ENCODE measurements around the gene LUC7L3.
"Not testable (repeated sequence)": the region's sequence is repeated elsewhere in the genome, so short reads cannot be mapped to it uniquely, and the experiment has no call there.

The LUC7L3 gene

DNA sequence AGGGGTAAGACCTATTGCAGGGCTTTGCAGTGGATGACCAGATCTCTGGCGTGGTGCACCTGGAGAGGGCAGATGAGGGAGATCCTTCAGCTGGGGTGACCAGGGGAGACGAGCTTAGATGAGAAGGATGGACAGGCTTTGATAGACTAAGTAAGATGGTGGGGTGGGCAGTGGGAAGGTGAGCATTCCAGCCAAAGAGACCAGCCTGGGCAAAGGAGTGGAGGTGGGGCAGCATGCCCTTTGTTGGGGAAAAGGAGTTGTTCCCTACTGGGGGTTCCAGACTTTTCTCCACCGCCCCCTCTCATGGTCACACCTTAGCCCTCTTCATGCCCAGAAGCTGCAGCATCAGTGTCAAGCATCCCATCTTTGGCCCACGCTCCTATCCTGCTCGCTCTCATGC is 39.3 kb upstream of the LUC7L3 start:
- H3K27me3 ChIP-seq, result no peaks in the 10 kb centered on the region
- 0 out of 22 replicates have a peak, but pooled peaks cover 0 to 5% (median 0%) of the 10 kb centered on the region in 11 experiments for H4K20me1 ChIP-seq
- no peak overlapping the region for H3K4me3 ChIP-seq
- H3K36me3 ChIP-seq, result no peaks in the 10 kb centered on the region
- H3K9ac ChIP-seq, result no peak overlapping the region
- H3K4me2 ChIP-seq, result peak overlapping the region in 3 of 11 experiments; percentile 66 to 76 (median 70); a peak in 5 of 22 replicates
- H3K27ac ChIP-seq, result no peak overlapping the region
- peaks cover 0 to 19% (median 2%) of the 10 kb centered on the region in 10 experiments; a peak in 10 of 20 replicates for H3K4me1 ChIP-seq
- no peak for TF ChIP-seq Cebpa-rat (IDR thresholded peaks at IDR 0.05)
- H3K9me3 ChIP-seq (replicated peaks in 1 of 11), result no peaks in the 10 kb centered on the region

DNA sequence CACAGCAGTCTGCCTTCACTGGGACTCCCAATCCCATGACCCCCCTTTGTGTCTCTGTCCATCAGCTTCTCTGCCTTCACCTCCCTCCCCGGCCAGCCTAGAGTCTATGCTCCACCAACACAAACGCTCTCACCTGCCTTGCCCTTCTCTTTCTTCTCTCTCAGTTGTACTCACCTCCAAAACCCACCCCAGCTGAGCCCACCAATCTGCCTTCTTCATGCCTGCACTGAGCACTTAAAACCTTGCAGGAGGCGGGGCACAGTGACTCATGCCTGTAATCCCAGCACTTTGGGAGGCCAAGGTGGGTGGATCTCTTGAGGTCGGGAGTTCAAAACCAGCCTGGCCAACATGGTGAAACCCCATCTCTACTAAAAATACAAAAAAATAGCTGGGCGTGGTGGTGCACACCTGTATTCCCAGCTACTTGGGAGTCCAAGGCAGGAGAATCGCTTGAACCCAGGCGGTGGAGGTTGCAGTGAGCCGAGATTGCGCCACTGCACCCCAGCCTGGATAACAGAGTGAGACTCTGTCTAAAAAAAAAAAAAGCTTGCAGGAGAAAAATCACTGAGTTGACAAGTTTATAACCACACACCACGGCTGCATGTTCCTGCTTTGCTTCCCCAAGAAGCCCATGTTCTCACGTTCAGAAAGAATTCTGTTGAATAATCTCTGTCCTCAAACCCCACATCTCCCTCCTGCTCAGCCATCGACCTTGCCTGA is 38.7 kb upstream of the LUC7L3 start:
- not testable (repeated sequence) for H3K4me3 ChIP-seq; H3K9me3 ChIP-seq (replicated peaks in 1 of 11); H3K36me3 ChIP-seq; H4K20me1 ChIP-seq; H3K27me3 ChIP-seq; H3K9ac ChIP-seq
- H3K4me1 ChIP-seq, result peaks cover 0 to 19% (median 2%) of the 10 kb centered on the region in 10 experiments; a peak in 10 of 20 replicates
- H3K4me2 ChIP-seq, result peak overlapping the region in 5 of 11 experiments; percentile 42 to 76 (median 66); a peak in 9 of 22 replicates
- peak overlapping the region in 1 of 11 experiments; percentile 17; a peak in 1 of 22 replicates for H3K27ac ChIP-seq

DNA sequence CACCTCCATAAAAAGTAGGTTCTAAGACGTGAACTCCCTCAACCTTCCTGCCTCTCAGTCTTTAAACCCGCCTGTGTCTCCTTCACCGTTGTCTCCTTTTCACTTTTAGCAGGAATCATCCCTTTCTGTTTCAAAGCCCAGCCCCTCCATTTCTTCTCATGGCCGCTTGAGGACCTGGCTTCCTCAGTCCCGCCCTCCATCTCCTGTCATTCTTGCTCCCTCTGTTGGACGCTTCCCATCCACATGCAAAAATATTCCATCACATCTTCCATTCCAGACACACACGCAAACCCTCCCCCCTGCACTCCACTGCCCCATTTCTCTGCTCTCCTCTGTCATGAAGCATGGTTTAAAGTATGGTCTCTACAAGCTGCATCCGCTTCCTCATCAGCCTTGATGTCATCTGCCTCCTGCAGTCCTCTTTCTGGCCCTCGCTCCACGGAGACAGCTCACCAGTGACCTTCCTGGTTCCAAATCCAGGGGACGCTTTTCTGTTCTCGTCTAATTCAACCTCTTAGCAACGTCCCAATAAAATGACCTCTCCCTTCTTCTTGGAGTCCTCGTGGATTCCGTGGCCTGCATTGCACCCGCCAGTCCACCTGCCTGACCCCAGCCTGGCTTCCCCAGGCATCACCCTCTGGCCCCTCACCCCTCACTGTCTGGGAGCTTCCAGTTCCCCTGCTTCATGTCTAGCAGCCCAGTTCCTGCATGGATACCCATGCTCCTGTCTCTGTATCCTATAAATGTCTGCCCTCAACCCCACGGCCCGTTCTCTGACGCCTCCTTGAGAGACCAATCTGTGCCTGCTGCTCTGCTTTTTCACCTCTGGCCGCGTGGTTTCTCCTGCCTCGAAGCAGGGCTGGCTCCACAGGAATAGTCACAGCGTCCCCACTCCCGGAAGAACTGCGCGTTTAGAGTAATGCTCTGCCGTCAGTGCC is 37.9 kb upstream of the LUC7L3 start:
- Histone ChIP-seq H4K20me1 (0 out of 22 replicates have a peak, but pooled peaks cover 0 to 5% (median 0%) of the 10 kb centered on the region in 11 experiments), H3K27ac (peak overlapping the region in 1 of 11 experiments; percentile 17; a peak in 1 of 22 replicates), H3K9ac (no peak overlapping the region), H3K4me3 (no peak overlapping the region), H3K4me1 (peaks cover 0 to 19% (median 2%) of the 10 kb centered on the region in 10 experiments; a peak in 10 of 20 replicates), H3K9me3 (replicated peaks in 1 of 11) (no peaks in the 10 kb centered on the region), H3K4me2 (peak overlapping the region in 5 of 11 experiments; percentile 42 to 76 (median 66); a peak in 9 of 22 replicates), H3K27me3 (no peaks in the 10 kb centered on the region), H3K36me3 (no peaks in the 10 kb centered on the region)
- TF ChIP-seq Cebpa-rat (IDR thresholded peaks at IDR 0.05), result no peak

- peaks cover 0 to 19% (median 2%) of the 10 kb centered on the region in 10 experiments; a peak in 10 of 20 replicates for H3K4me1 ChIP-seq
- H3K9me3 ChIP-seq (replicated peaks in 1 of 11), result no peaks in the 10 kb centered on the region
- H3K9ac ChIP-seq, result no peak overlapping the region
- H3K4me2 ChIP-seq, result no peak overlapping the region
- no peaks in the 10 kb centered on the region for H3K36me3 ChIP-seq
- H3K4me3 ChIP-seq, result no peak overlapping the region
- no peaks in the 10 kb centered on the region for H3K27me3 ChIP-seq
- H4K20me1 ChIP-seq, result 0 out of 22 replicates have a peak, but pooled peaks cover 0 to 5% (median 0%) of the 10 kb centered on the region in 11 experiments
- H3K27ac ChIP-seq, result no peak overlapping the region
- no peak for TF ChIP-seq Cebpa-rat (IDR thresholded peaks at IDR 0.05)
Observed at GRCh38 chr17:50682441-50682840, 37.0 kb upstream of the LUC7L3 start.

- H3K4me3 ChIP-seq, result no peak overlapping the region
- no peak for TF ChIP-seq Cebpa-rat (IDR thresholded peaks at IDR 0.05)
- H4K20me1 ChIP-seq, result 0 out of 22 replicates have a peak, but pooled peaks cover 0 to 5% (median 0%) of the 10 kb centered on the region in 11 experiments
- no peaks in the 10 kb centered on the region for H3K27me3 ChIP-seq
- no peak overlapping the region for H3K27ac ChIP-seq
- H3K36me3 ChIP-seq, result no peaks in the 10 kb centered on the region
- H3K9me3 ChIP-seq (replicated peaks in 1 of 11), result no peaks in the 10 kb centered on the region
- no peak overlapping the region for H3K9ac ChIP-seq
- H3K4me2 ChIP-seq, result no peak overlapping the region
- H3K4me1 ChIP-seq, result peaks cover 0 to 19% (median 2%) of the 10 kb centered on the region in 10 experiments; a peak in 10 of 20 replicates
Observed at GRCh38 chr17:50682938-50683337, 36.5 kb upstream of the LUC7L3 start.

DNA sequence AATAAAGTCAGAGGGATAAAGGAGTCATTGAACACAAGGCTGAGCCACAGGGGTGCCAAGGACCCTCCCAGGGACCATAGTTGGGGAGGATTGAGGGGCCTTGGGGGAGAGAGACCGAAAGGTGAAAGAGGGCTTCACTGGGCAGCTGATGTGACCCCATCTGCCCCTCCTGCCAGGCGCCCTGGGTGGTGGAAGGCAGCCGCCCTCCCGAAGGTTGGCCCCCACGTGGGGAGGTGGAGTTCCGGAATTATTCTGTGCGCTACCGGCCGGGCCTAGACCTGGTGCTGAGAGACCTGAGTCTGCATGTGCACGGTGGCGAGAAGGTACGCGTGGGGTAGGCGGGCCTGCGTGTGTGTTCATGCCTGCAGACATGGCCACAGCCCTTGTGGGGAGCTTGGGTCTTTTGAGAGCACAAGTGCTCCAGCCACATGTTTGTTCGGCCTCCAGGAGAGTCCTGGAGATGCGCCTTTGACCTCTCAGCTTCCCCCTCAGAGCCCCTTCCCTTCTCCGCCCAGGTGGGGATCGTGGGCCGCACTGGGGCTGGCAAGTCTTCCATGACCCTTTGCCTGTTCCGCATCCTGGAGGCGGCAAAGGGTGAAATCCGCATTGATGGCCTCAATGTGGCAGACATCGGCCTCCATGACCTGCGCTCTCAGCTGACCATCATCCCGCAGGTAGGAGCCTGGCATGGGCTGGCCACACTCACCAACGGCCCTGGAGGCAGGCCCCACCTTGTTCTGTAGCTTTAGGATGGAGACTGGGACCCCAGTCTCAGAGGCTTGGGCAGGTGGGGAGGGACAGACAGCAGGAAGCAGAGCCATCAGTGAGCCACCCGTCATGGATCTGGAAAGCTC is 35.7 kb upstream of the LUC7L3 start:
- Histone ChIP-seq H3K36me3 (no peaks in the 10 kb centered on the region), H4K20me1 (peaks cover 0 to 5% (median 0%) of the 10 kb centered on the region in 11 experiments; a peak in 1 of 22 replicates), H3K9me3 (replicated peaks in 1 of 11) (no peaks in the 10 kb centered on the region), H3K4me1 (peaks cover 0 to 23% (median 7%) of the 10 kb centered on the region in 10 experiments; a peak in 13 of 20 replicates), H3K4me2 (no peak overlapping the region), H3K9ac (no peak overlapping the region), H3K4me3 (no peak overlapping the region), H3K27ac (no peak overlapping the region), H3K27me3 (no peaks in the 10 kb centered on the region)
- no peak for TF ChIP-seq Cebpa-rat (IDR thresholded peaks at IDR 0.05)

- Histone ChIP-seq H3K27me3 (no peaks in the 10 kb centered on the region), H3K9ac (no peak overlapping the region), H3K27ac (no peak overlapping the region), H3K4me2 (no peak overlapping the region), H4K20me1 (peaks cover 0 to 6% (median 0%) of the 10 kb centered on the region in 11 experiments; a peak in 2 of 22 replicates), H3K9me3 (replicated peaks in 1 of 11) (no peaks in the 10 kb centered on the region), H3K4me1 (peaks cover 5 to 29% (median 13%) of the 10 kb centered on the region in 10 experiments), H3K36me3 (no peaks in the 10 kb centered on the region), H3K4me3 (no peak overlapping the region)
- TF ChIP-seq Cebpa-rat (IDR thresholded peaks at IDR 0.05), result no peak
Observed at GRCh38 chr17:50684288-50684611, 35.2 kb upstream of the LUC7L3 start.

DNA sequence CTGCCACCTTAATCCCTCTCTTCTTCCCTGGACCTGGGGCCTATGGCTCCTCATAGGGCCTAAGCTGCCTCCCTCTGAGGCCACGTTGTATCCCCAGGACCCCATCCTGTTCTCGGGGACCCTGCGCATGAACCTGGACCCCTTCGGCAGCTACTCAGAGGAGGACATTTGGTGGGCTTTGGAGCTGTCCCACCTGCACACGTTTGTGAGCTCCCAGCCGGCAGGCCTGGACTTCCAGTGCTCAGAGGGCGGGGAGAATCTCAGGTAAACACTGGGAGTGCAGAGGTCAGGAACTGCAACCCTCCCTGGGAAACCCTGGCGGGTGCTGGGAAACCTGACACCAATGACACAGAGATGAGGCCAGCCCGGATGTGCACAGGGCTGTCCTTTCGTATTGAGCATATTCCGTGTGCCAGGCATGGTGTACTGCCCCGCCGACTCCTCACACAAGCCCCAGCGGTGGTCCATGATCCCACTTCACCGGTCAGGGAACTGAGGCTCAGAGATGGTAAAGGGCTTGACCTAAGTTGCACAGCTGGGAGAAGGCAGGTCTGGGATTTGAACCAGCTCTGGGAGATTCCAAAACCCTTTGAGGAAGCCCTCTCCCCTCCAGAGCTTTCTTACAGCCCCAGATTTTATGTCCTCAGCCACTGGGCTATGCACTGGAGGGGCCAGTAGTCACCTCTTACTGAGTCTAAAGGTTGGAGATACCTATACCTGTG is 34.6 kb upstream of the LUC7L3 start:
- H3K9ac ChIP-seq, result no peak overlapping the region
- H3K4me3 ChIP-seq, result no peak overlapping the region
- TF ChIP-seq Cebpa-rat (IDR thresholded peaks at IDR 0.05), result no peak
- H4K20me1 ChIP-seq, result peaks cover 0 to 11% (median 0%) of the 10 kb centered on the region in 11 experiments; a peak in 2 of 22 replicates
- H3K4me1 ChIP-seq, result peaks cover 10 to 34% (median 19%) of the 10 kb centered on the region in 10 experiments
- H3K36me3 ChIP-seq, result no peaks in the 10 kb centered on the region
- no peaks in the 10 kb centered on the region for H3K9me3 ChIP-seq (replicated peaks in 1 of 11)
- no peaks in the 10 kb centered on the region for H3K27me3 ChIP-seq
- H3K4me2 ChIP-seq, result no peak overlapping the region
- H3K27ac ChIP-seq, result no peak overlapping the region

Measured in BLaER1 treated with 17β-estradiol and CSF1 and Interleukin-3, amounts not matched to agents 10 nM and 100 nM (cell line).